Sciatic nerve (tissue), 2 donors: ENCODE results near the gene CLIC6. TPM values are rescaled to one million over a fixed set of nuclear protein-coding genes. Genes with fewer than 3 reads are reported as not detected.

Experiments used
- ATAC-seq: fragments of 200-7000 bp; cut with Tn5 transposase; one replicate; pipeline ENCODE4 v1.9.1; 2020; ENCODE audit warnings: mild to moderate bottlenecking, moderate library complexity
- DNase-seq: peaks from one replicate; pipeline ENCODE4 v3.0.0-alpha.2; 2020; ENCODE audit warnings: low spot score
- intact Hi-C: fragments of 100-400 bp; cut with DNase I; formaldehyde crosslinking; loops from one replicate; pipeline ENCODE4 v1.14.2; 2022
- total RNA-seq: library from RNA; stranded (reverse); fragmentation: NEBNext Ultra II Directional; extraction: Animal tissue kit (Norgen Biotek cat#: 25700); gene quantifications from one replicate; pipeline ENCODE4 v1.2.1, GENCODE V29; 2021
- donor health status: DM: no; HTN: no; CAD: no.
- donor health status: DM: no; HTN: no; CAD: no.

Gene CLIC6
- total RNA-seq, 1 donor from 2014 or later, result 4.7 TPM

DNA sequence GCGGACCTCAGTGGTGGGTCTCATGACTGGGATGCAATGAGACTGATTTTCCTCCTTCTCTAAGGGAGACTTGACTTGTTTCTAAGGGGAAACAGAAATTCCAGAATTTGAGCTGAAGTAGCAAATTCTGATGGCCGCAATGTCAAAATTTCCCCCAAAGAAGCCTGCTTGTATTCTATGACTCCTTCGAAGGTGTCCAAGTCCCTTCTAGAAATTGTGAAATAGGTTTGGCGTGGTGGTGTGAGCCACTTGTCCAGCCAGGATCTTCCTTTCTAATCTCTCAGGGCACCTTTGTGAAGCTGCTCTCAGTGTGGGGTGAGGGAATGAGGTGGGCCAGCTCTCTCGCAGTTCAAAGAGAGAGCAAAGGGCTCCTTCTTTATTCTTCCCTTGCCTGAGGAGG is 19.9 kb downstream of the CLIC6 start:
- DNase-seq (no peak), ATAC-seq (no peak)
- intact Hi-C loops, result no loop called here

DNA sequence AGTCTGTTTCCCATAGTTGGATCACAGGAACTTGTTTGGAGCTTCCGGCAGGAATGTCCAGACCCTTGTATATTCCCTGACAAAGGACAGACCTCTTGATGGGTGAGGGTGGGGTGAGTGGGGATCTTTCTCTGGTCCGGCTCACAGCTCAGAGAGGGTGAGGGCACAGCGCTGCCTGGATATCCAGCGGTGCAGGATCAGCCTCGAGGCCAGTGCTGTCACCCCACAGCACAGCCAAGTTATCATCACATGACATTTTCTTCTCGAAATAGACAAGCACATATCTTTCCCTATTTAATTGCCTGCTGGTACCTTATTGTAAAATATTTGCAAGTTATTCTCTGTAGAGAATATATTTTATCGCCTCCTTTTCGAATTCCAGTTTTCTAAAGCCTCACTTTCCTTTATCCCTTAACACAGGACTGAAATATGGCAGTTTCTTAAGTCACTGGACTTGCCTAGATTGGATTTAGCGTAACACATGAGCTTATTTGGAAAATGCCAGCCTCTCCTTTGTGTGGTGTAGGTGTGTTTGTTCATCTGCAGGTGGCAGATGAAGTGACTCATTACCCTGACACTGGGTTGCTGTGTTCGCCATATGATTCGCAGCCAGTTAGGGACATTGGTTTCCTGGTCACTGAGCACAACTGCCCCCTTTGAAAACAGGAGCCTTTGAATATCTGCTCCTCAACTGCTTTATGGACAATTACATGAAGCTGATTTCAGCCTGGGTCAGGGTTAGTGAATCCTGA is 21.4 kb downstream of the CLIC6 start:
- ATAC-seq (no peak), DNase-seq (no peak)
- intact Hi-C loops, result no loop called here

DNA sequence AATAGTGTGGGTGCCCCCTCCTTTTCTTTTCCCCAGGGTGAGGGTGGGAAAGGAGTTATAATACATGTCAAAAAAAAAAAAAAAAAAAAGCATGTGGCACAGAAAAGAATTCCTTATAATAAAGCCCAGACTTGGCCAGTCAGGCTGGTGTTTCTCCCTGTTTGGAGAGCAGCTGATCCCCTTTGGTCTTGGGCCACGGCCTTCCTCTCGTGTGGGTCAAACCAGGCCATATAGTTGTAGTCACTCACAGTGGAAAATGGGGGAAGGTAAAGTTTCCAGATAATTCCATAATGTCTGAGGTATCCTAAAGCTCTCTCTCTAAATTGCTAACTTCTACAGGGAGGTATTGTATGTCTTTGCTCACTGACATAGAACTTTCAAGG is 22.0 kb downstream of the CLIC6 start:
- intact Hi-C loops, result no loop called here
- ATAC-seq (no peak), DNase-seq (no peak)

DNA sequence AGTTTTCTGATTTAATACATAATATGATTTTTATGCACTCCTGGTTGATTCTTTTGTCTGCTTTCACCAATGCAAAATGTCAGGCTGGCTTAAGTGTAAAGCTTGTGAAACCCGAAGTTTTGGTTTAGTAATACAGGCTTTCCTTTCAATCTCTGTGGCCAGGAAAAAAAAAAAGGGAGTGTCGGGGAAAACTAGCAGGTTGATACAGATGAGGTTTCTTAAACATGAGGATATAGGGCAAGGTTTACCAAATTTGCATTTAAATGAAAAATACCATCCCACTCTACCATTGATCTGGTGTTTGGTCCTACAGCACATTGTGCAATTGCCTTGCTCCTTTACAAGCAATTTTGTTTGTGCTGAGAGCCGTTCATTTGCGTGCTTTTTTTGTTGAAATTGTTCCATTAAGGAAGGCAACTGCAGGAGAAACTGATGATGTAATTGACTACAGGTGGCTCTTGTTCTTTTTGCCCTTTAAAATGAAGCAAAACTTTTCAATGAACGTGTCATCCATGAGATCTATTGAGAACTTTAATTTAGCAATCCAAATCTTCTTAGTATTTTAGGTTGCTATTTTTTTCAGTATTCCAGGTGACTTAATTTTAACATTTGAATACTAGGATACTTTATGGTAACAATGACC is 22.7 kb downstream of the CLIC6 start:
- DNase-seq (no peak), ATAC-seq (no peak)
- intact Hi-C loops, result no loop called here

DNA sequence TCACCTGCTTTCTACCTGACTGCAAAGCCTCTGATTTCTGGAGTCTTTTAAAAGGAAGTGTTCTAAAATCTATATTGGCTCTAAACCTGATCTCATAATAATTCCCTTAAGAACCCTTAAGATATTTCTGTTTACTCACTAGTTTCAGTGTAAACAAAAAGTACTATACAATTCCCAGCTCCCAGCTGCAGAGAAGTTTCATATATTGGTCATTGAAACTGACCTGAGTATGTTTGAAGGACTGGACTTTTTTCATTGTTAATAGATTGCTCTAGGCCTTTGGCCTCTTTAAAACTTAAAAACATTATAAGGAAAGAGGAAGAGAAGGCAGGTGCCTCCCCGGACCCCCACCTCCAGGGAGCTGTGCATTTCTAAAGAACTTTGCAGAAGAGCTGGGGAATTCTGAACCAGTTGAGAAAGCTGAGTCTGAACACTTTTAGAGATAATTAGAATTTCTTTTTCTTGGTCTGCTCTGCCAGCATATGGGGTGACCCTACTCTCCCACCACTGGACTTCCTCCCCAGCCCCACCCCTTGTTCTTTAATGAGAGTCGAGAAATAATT is 23.7 kb downstream of the CLIC6 start:
- DNase-seq (no peak), ATAC-seq (no peak)
- intact Hi-C loops, result no loop called here

DNA sequence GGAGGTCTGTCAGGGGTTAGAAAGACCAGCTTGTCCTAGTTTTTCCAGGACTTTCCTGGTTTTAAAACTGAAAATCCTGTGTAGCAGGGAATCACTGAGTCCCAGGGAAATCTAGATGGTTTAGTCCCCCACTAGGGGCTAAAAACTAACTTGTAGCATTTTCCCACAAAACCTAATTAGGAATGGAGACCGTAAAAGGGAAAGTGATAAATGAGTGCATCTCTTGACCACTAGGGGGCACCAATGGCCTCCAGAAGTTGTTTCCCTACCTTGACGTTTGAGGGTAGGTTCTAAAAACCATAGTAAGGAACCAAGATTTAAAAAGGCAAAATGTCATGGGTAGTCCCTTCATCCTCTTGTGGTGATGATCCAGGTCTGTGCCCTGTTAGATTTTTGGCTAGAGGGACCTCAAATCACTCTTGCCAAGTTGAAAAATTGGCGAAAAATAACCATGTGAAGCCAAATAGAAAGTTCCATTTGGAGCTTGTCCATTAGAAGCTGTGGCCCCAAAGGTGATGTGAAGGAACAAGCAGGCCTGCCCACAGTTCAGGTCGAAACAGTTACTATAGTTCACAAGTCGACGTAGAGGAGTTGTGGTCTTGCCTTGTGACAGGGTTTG is 24.5 kb downstream of the CLIC6 start:
- peak; percentile 66 for ATAC-seq
- intact Hi-C loops, result no loop called here
- no peak for DNase-seq

DNA sequence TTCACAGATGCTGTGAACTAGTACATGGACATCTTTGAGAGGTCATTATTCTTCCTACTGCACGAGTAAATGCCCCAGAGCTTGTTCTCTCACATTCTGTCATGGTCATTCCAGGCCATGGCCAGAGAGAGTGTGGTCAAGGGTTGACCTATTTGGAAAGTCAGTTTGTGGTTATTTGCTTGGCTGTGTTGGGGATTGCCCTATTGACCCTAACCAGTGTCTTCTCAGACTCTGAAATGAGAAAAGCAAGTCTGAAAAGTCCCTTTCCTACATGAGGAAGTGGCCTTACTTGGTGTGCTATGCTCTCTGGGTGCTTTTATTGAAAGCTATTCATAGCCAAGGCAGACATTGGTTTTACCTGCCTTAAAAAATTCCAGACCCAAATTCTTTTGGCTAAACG is 26.6 kb downstream of the CLIC6 start:
- intact Hi-C loops, result no loop called here
- peak; percentile 64 for ATAC-seq
- no peak for DNase-seq

DNA sequence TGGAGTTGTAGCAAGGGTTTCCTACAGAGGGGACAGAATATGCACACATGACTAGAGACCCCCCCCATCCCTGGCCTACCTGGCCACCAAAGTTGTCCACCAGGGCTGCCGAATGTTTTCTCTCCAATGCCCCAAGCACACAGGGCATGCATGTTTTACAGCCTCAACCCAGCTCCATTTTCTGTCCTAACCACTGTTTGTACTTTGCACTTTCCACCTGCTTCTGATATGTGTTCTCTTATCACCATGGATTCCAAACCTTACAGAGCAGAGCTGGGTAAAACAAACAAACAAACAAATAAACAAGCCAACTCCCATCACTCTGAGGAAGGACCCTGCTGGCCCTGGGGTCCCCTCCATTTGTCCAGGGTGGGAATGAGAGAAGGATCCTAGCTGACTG is 27.3 kb downstream of the CLIC6 start:
- ATAC-seq (no peak), DNase-seq (no peak)
- intact Hi-C loops, result no loop called here

DNA sequence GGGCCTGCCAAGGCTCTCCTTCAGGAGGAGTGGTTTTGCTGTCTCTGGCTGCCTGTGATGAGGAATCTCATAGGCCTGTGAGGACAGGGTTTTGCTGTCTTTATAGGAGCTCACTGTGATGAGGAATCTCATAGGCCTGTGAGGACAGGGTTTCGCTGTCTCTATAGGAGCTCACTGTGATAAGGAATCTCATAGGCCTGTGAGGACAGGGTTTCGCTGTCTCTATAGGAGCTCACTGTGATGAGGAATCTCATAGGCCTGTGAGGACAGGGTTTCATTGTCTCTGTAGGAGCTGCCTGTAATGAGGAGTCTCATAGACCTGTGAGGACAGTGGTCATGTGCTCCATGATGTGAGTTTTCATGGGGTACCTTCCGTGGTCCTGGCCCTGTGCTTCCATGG is 29.0 kb downstream of the CLIC6 start:
- no peak for ATAC-seq
- DNase-seq, result no peak
- intact Hi-C loops, result no loop called here

DNA sequence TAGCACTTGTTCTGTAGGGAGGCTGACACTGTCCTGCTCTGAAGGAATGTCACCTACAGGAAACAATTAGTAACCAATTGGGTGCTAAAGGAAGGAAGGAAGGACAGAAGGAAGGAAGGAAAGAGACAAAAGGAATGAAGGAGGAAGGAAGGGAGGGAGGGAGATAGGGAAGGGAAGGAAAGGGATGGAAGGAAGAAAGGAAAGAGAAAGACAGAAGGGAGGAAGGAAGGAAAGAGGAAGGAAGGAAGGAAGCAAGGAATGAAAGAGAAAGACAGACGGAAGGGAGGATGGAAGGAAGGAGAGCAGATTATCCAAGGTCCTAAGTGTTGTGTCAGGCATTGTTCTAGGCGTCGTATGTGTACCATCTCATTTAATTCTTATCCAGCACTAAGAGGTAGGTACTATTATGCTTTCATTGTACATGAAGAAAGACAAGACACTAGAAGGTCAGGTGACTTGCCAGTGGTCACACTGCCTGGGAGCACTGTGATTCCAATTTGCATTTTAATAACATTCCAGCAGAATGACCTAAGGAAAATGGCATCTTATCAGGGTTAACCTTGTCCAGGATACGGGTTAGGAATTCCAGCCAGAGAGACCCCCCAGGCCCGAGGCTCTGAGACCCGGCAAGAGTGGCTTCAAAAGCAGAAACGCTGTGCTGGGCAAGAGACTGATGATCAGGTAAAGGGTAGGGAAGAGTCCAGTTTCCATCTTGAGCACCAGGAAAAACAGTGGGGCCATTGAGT is 29.6 kb downstream of the CLIC6 start:
- intact Hi-C loops, result no loop called here
- no peak for ATAC-seq
- DNase-seq, result no peak

DNA sequence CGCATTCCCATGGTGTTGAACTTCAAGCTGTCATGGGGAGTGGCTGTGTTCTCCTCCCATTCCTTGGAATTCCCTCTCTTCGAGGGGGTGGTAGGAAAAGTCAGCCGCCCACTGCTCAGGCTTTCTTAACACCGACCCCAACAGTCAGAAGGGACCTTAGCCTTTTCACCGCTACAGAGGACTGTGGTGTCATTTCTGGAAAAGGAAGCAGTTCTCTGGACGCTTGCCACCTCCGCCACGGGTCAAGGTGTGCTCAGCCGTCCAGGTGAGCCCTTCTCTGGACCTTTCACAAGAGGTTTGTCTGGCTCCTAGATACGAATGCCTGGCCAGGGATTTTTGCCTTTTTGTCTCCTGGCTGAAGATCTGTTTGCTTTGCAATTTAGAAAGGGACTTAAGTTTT is 31.8 kb downstream of the CLIC6 start:
- intact Hi-C loops, result no loop called here
- no peak for DNase-seq
- ATAC-seq, result no peak

DNA sequence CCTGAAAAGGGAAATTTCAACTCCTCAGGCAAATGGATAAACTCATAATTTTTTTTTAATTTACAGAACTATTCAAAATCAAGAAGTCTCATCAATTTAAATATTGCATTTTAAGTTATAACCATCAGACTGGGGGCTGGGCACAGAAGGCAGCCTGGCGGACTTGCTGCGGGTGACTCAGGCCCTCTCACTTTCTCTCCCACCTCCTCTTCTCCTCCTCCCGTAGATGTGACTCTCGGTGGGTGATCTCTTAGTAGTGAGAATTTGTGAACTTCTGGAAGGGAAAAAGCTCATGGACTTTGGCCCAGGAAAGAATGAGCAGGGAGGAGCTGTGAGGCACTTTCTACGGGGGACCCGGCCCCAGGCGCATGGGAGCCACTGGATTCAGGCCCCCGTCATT is 32.9 kb downstream of the CLIC6 start:
- DNase-seq (no peak), ATAC-seq (peak; percentile 34)
- intact Hi-C loops, result no loop called here

DNA sequence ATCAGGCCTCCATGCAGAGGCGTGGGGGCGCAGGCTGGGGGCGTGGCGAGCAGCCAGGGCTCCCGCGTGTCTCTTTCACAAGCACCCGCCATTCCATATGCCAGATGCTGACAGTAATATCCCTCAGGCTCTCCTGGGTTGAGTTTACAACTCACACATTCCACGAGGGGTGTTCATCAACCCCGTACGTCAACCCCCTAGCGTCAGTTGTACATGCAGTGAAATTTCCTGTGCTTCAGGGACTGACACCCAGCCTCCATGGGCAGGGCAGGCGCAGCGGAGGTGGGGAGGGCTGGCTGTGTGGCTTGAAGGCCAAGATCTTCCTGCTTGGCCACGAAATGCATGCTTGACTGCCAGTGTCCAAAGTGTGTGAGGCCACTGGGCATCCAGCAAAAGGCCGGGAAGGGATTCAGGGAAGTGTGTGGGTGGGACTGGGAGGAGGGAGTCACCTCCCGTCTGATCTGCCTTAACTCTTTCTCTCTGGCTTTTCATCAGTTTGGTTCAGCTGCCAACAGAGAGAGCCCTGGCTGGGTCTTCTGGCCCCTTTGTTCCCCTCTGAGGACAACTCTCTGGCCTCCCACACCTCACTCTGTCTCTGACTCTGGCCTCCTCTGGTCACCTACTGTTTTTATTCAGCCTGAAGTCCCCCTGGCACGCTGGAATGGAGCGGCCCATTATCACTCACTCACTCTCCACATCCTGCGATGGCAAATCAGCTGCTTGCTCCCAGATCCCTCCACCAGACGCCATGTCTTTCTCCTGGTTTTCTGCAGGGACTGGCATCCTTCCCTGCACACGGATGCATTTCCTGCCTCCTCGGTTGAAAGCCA is 33.8 kb downstream of the CLIC6 start:
- intact Hi-C loops, result no loop called here
- ATAC-seq (peak; percentile 71), DNase-seq (no peak)

DNA sequence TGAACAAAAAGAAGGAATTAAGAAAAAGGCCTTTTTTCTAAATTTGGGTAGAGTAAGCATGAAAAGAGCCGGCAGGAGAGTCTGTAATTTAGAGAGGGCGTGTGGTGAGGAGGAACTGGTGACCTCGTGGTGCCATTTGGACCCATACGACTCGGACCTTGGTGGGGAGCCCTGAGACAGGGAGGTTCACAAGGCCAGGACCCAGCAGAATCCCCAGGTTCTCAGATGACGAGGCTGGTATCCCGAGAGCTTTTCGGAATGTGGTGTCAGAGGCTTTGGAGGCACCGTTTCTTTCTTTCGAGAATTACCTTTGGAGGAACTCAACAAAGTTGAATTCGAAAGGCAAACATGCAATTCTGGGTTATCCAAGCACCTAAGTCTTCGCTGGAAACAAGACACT is 34.8 kb downstream of the CLIC6 start:
- intact Hi-C loops, result no loop called here
- ATAC-seq (no peak), DNase-seq (no peak)

DNA sequence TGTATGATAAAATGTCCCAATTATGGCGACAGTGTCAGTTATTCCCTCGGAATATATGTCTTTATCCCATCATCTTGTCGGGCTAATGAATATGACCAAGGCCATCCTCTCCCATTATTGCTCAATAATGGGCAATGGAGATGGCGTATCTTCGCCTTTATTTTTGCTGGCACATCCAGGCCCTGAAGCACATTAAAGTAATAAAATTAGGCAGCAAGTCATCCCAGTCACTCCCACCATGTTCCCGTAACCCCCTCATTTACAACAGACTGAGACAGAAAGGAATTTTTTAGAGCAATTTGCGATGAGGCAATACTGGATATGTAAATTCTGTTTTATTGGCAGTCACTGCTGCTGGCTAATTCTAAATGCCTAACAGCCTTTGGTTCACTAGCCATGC is 35.3 kb downstream of the CLIC6 start:
- DNase-seq (no peak), ATAC-seq (peak; percentile 80)
- intact Hi-C loops, result no loop called here

DNA sequence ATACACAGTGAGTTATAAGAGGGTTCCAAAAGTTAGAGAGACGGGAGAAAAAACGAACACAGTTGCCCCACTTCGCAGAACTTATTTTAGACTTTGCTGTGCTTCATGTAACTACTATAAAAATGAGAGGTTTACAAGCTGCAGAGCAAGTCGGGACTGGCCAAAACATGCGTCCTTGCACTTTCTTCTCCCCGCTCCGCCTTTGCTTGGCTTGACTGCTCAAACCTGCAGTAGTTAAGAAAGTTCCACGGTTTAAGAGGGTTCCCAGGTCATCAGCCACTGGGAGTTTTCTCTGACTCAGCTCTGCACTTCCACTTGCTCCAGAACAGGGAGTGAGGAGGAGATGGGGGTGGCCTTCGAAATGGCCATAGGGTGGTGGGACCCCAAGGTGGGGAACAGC is 36.2 kb downstream of the CLIC6 start:
- DNase-seq (no peak), ATAC-seq (no peak)
- intact Hi-C loops, result no loop called here

DNA sequence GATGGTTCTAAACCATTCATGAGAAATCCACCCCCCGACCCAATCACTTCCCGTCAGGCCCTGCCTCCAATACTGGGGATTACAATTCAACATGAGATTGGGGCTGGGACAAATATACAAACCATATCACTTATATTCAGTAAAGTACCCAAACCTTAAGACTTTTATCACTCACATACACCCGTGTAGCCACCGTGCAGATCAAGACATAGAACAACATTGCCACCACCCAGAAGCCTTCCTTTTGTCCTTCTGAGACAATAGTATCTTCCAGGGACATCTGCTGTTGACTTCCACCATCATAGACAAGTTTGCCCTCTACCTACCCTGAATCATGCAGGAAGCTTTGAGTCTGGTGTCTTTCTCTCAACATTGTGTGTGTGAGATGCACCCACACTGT is 37.5 kb downstream of the CLIC6 start:
- DNase-seq (no peak), ATAC-seq (no peak)
- intact Hi-C loops, result no loop called here

DNA sequence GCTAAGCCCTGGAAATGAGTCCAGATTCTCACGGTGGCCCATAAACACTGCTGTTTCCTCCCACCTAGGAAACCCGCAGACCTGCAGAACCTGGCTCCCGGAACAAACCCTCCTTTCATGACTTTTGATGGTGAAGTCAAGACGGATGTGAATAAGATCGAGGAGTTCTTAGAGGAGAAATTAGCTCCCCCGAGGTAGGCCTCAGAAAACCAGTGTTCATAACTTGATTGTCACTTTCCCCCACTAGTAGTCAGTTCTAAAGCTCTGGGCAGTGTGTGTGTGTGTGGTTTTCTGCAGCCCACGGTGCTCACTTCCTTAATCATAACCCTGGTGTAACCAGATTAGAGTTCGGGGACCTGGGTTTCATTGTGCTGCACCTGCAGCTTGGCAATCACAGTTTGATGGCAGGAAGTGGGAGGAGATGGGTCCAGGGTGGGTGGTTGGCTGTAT is 39.1 kb downstream of the CLIC6 start:
- ATAC-seq (no peak), DNase-seq (no peak)
- intact Hi-C loops, result no loop called here

DNA sequence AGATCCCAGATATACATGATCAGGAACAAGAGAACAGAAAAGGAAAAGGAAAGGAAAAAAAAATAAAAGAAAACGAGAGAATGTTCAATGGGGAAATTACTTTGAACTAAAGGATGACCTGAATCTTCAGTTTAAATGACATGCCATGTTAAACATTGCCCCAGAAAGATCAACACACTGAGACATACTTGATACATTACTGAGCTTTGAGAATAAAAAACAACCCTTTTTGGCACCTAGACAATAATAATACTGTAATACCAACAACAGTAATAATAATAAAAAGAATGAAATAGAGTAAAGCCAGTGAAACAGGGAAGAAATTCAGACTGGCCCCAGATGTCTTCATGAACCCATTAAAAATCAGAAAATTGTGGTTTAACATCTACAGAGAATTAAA is 44.8 kb downstream of the CLIC6 start:
- ATAC-seq (no peak), DNase-seq (no peak)
- intact Hi-C loops, result no loop called here
